SK-N-SH treated with all-trans-retinoic acid at 6 μM for 48 hours (cell line): ENCODE results near the gene COMMD10.

Experiments
- ISL1 ChIP-seq: fragments of 250-450 bp; sonication (Bioruptor Pico); IDR thresholded peaks from 2 replicates; pipeline ENCODE4 v2.1.2; 2022; ENCODE audit warnings: mild to moderate bottlenecking, moderate library complexity
- RARB ChIP-seq: fragments of 250-450 bp; sonication (Bioruptor Pico); IDR thresholded peaks from 2 replicates; pipeline ENCODE4 v1.8.0; 2021; ENCODE audit warnings: mild to moderate bottlenecking, moderate library complexity
- SNAI2 ChIP-seq: fragments of 250-450 bp; sonication (Bioruptor Pico); IDR thresholded peaks from 2 replicates; pipeline ENCODE4 v1.5.0; 2020; ENCODE audit warnings: mild to moderate bottlenecking, moderate library complexity
- TOX ChIP-seq: fragments of 250-450 bp; sonication (Bioruptor Pico); IDR thresholded peaks from 2 replicates; pipeline ENCODE4 v1.8.0; 2021; ENCODE audit warnings: mild to moderate bottlenecking, moderate library complexity, borderline replicate concordance
- ZFP30 ChIP-seq: fragments of 450-650 bp; formaldehyde crosslinking; IDR thresholded peaks from 2 replicates; pipeline ENCODE4 v1.5.0; 2022; ENCODE audit warnings: mild to moderate bottlenecking, moderate library complexity

- no peak for TF ChIP-seq ZFP30
- TF ChIP-seq RARB (CRISPR knock-in tag): no peak
- no peak for TF ChIP-seq TOX (CRISPR knock-in tag)
- TF ChIP-seq SNAI2: no peak
- TF ChIP-seq ISL1 (CRISPR knock-in tag): no peak
Observed at GRCh38 chr5:116256717-116257116, 171.9 kb downstream of the COMMD10 start.
